ENCODE data around the gene CELA2A.

CELA2A gene

GRCh38 chr1:15456313-15456954 is at the start of gene CELA2A:
Gene CELA2A, plus strand, starts transcription at chr1:15456732. Its CDS starts 22 bp downstream, at chr1:15456754.
- DNase-seq (ENCODE audit: low spot score): no peak

- no peak for DNase-seq (ENCODE audit: low spot score)
These were observed 49.0 kb upstream of the CELA2A start for GRCh38 chr1:15407580-15407979.

GRCh38 chr1:15408890-15409387 is 47.6 kb upstream of the CELA2A start:
- no peak for DNase-seq (ENCODE audit: low spot score)

- peak; percentile 69 for DNase-seq (ENCODE audit: low spot score)
These were observed 46.9 kb upstream of the CELA2A start, which contains the start of gene EFHD2 for GRCh38 chr1:15409388-15410222. Gene EFHD2, plus strand, starts transcription at chr1:15409888. Its CDS starts 84 bp downstream, at chr1:15409972.

GRCh38 chr1:15410223-15410883 is 46.2 kb upstream of the CELA2A start:
- DNase-seq (ENCODE audit: low spot score): no peak

GRCh38 chr1:15410884-15411245 is 45.7 kb upstream of the CELA2A start:
- no peak for DNase-seq (ENCODE audit: low spot score)

- DNase-seq (ENCODE audit: low spot score): no peak
These were observed 44.9 kb upstream of the CELA2A start for GRCh38 chr1:15411593-15412137.

- DNase-seq (ENCODE audit: low spot score): no peak
These were observed 44.2 kb upstream of the CELA2A start for GRCh38 chr1:15412175-15412800.

GRCh38 chr1:15412843-15413242 is 43.7 kb upstream of the CELA2A start:
- no peak for DNase-seq (ENCODE audit: low spot score)

GRCh38 chr1:15413563-15414444 is 42.7 kb upstream of the CELA2A start:
- no peak for DNase-seq (ENCODE audit: low spot score)

- DNase-seq (ENCODE audit: low spot score): no peak
These were observed 42.0 kb upstream of the CELA2A start for GRCh38 chr1:15414445-15414983.

GRCh38 chr1:15417059-15417934 is 39.2 kb upstream of the CELA2A start:
- DNase-seq (ENCODE audit: low spot score): no peak

- DNase-seq (ENCODE audit: low spot score): no peak
These were observed 37.6 kb upstream of the CELA2A start for GRCh38 chr1:15418806-15419515.

GRCh38 chr1:15420853-15421465 is 35.6 kb upstream of the CELA2A start:
- no peak for DNase-seq (ENCODE audit: low spot score)

- DNase-seq (ENCODE audit: low spot score): no peak
These were observed 33.7 kb upstream of the CELA2A start for GRCh38 chr1:15422871-15423270.

GRCh38 chr1:15423355-15424077 is 33.0 kb upstream of the CELA2A start:
- peak; percentile 42 for DNase-seq (ENCODE audit: low spot score)

- no peak for DNase-seq (ENCODE audit: low spot score)
These were observed 32.3 kb upstream of the CELA2A start for GRCh38 chr1:15424146-15424667.

GRCh38 chr1:15424981-15425380 is 31.6 kb upstream of the CELA2A start:
- DNase-seq (ENCODE audit: low spot score): no peak

Measured in COLO829 (cell line).